ENCODE results near the gene MRGPRD.

The MRGPRD gene

GRCh38 chr11:68980776-68981065 lies at the start of gene MRGPRD:
TSS of gene MRGPRD (minus strand) at chr11:68980986. CDS start at chr11:68980986, 0 bp downstream.
- DNase-seq (no peak), ATAC-seq (replicated peaks) (no peak)
- Mint-ChIP-seq H3K9me3 (peaks cover 12 to 15% of the 10 kb centered on the region in 2 donors), H3K4me1 (no peaks in the 10 kb centered on the region), H3K4me3 (no peak within 1 kb of the TSS), H3K27me3 (peaks cover 34 to 59% of the 10 kb centered on the region in 2 donors), H3K27ac (no peak within 1 kb of the TSS), H3K36me3 (peaks cover 0 to 6% of the 10 kb centered on the region in 2 donors)

GRCh38 chr11:69030301-69030700 lies 49.5 kb upstream of the MRGPRD start:
- no peak for DNase-seq
- no peak for ATAC-seq (replicated peaks)
- Mint-ChIP-seq H3K9me3 (no peaks in the 10 kb centered on the region), H3K4me1 (no peaks in the 10 kb centered on the region), H3K4me3 (no peak overlapping the region), H3K27ac (no peak overlapping the region), H3K36me3 (no peaks in the 10 kb centered on the region), H3K27me3 (peaks cover 21% of the 10 kb centered on the region in 2 donors)

- Mint-ChIP-seq H3K9me3 (no peaks in the 10 kb centered on the region), H3K27ac (no peak overlapping the region), H3K4me1 (no peaks in the 10 kb centered on the region), H3K27me3 (peaks cover 5 to 22% of the 10 kb centered on the region in 2 donors), H3K4me3 (no peak overlapping the region), H3K36me3 (no peaks in the 10 kb centered on the region)
- no peak for DNase-seq
- ATAC-seq (replicated peaks): no peak
Measured at GRCh38 chr11:69027704-69028372, 47.1 kb upstream of the MRGPRD start.

GRCh38 chr11:69024509-69024908 lies 43.7 kb upstream of the MRGPRD start:
- Mint-ChIP-seq H3K27me3 (peaks cover 0 to 6% of the 10 kb centered on the region in 2 donors), H3K4me1 (no peaks in the 10 kb centered on the region), H3K27ac (no peak overlapping the region), H3K36me3 (no peaks in the 10 kb centered on the region), H3K9me3 (no peaks in the 10 kb centered on the region), H3K4me3 (no peak overlapping the region)
- DNase-seq (no peak), ATAC-seq (replicated peaks) (peak in 1 of 2 donors; percentile 33)

- no peaks in the 10 kb centered on the region for H3K36me3 Mint-ChIP-seq
- H3K4me3 Mint-ChIP-seq: no peak overlapping the region
- no peak for DNase-seq
- peaks cover 0 to 6% of the 10 kb centered on the region in 2 donors for H3K27me3 Mint-ChIP-seq
- H3K27ac Mint-ChIP-seq: no peak overlapping the region
- H3K9me3 Mint-ChIP-seq: no peaks in the 10 kb centered on the region
- no peak for ATAC-seq (replicated peaks)
- no peaks in the 10 kb centered on the region for H3K4me1 Mint-ChIP-seq
Measured at GRCh38 chr11:69022260-69022659, 41.5 kb upstream of the MRGPRD start.

- ATAC-seq (replicated peaks) (no peak), DNase-seq (no peak)
- no peaks in the 10 kb centered on the region for H3K36me3 Mint-ChIP-seq
- no peak overlapping the region for H3K4me3 Mint-ChIP-seq
- peaks cover 18 to 24% of the 10 kb centered on the region in 2 donors for H3K27me3 Mint-ChIP-seq
- peaks cover 4 to 9% of the 10 kb centered on the region in 2 donors for H3K9me3 Mint-ChIP-seq
- H3K4me1 Mint-ChIP-seq: no peaks in the 10 kb centered on the region
- H3K27ac Mint-ChIP-seq: no peak overlapping the region
Measured at GRCh38 chr11:69018924-69019323, 38.1 kb upstream of the MRGPRD start.

GRCh38 chr11:69017951-69018350 lies 37.2 kb upstream of the MRGPRD start:
- ATAC-seq (replicated peaks) (no peak), DNase-seq (no peak)
- H3K27me3 Mint-ChIP-seq: peaks cover 22 to 31% of the 10 kb centered on the region in 2 donors
- no peak overlapping the region for H3K4me3 Mint-ChIP-seq
- H3K36me3 Mint-ChIP-seq: no peaks in the 10 kb centered on the region
- peaks cover 4 to 9% of the 10 kb centered on the region in 2 donors for H3K9me3 Mint-ChIP-seq
- peak overlapping the region; percentile 56 for H3K27ac Mint-ChIP-seq
- peaks cover 0 to 5% of the 10 kb centered on the region in 2 donors for H3K4me1 Mint-ChIP-seq

GRCh38 chr11:69014898-69015549 lies 34.2 kb upstream of the MRGPRD start:
- Mint-ChIP-seq H3K4me3 (no peak overlapping the region), H3K27me3 (peaks cover 42 to 57% of the 10 kb centered on the region in 2 donors), H3K4me1 (peaks cover 5 to 6% of the 10 kb centered on the region in 2 donors), H3K27ac (no peak overlapping the region), H3K36me3 (no peaks in the 10 kb centered on the region), H3K9me3 (peaks cover 4 to 9% of the 10 kb centered on the region in 2 donors)
- no peak for DNase-seq
- no peak for ATAC-seq (replicated peaks)

GRCh38 chr11:69014084-69014851 lies 33.5 kb upstream of the MRGPRD start:
- ATAC-seq (replicated peaks) (no peak), DNase-seq (no peak)
- Mint-ChIP-seq H3K27ac (no peak overlapping the region), H3K36me3 (no peaks in the 10 kb centered on the region), H3K9me3 (peaks cover 4 to 9% of the 10 kb centered on the region in 2 donors), H3K4me3 (no peak overlapping the region), H3K27me3 (peaks cover 45 to 64% of the 10 kb centered on the region in 2 donors), H3K4me1 (peaks cover 5 to 6% of the 10 kb centered on the region in 2 donors)

GRCh38 chr11:69013009-69013951 lies 32.5 kb upstream of the MRGPRD start, which contains the start of gene MRGPRF:
TSS of gene MRGPRF (minus strand) at chr11:69013246. CDS start at chr11:69009901, 3,345 bp downstream.
- Mint-ChIP-seq H3K36me3 (no peaks in the 10 kb centered on the region), H3K4me1 (peaks cover 5 to 6% of the 10 kb centered on the region in 2 donors), H3K9me3 (peaks cover 4 to 9% of the 10 kb centered on the region in 2 donors), H3K27me3 (peaks cover 51 to 70% of the 10 kb centered on the region in 2 donors), H3K4me3 (no peak within 1 kb of the TSS), H3K27ac (no peak within 1 kb of the TSS)
- DNase-seq (no peak), ATAC-seq (replicated peaks) (peak in 1 of 2 donors; percentile 47)

GRCh38 chr11:69012092-69013008 lies 31.6 kb upstream of the MRGPRD start:
- ATAC-seq (replicated peaks) (no peak), DNase-seq (no peak)
- peaks cover 4 to 9% of the 10 kb centered on the region in 2 donors for H3K9me3 Mint-ChIP-seq
- H3K4me1 Mint-ChIP-seq: peaks cover 5 to 6% of the 10 kb centered on the region in 2 donors
- no peaks in the 10 kb centered on the region for H3K36me3 Mint-ChIP-seq
- H3K4me3 Mint-ChIP-seq: no peak overlapping the region
- H3K27ac Mint-ChIP-seq: no peak overlapping the region
- peaks cover 55 to 72% of the 10 kb centered on the region in 2 donors for H3K27me3 Mint-ChIP-seq

GRCh38 chr11:69011624-69012091 lies 30.9 kb upstream of the MRGPRD start:
- H3K4me1 Mint-ChIP-seq: peaks cover 5 to 6% of the 10 kb centered on the region in 2 donors
- peaks cover 4 to 5% of the 10 kb centered on the region in 2 donors for H3K9me3 Mint-ChIP-seq
- ATAC-seq (replicated peaks) (no peak), DNase-seq (no peak)
- H3K36me3 Mint-ChIP-seq: no peaks in the 10 kb centered on the region
- peaks cover 51 to 79% of the 10 kb centered on the region in 2 donors for H3K27me3 Mint-ChIP-seq
- H3K4me3 Mint-ChIP-seq: peak overlapping the region in 1 of 2 donors; percentile 4
- no peak overlapping the region for H3K27ac Mint-ChIP-seq

Data from stimulated activated naive B cell treated with anti-CD40 and anti-IgM and Interleukin-4, amounts not matched to agents 10 μg/mL and 1 μg/mL and 100 μg/mL, for 72 hours (primary cell).